GM19099 (cell line): ENCODE results near the gene IFNE.

ENCODE experiments used
- POLR2A ChIP-seq: IDR thresholded peaks from 3 replicates; pipeline ENCODE4 v1.6.1; 2011; ENCODE audit warnings: low read depth; ENCODE audit not compliant: insufficient read length; ENCODE audit errors: extremely low read depth

The IFNE gene

DNA sequence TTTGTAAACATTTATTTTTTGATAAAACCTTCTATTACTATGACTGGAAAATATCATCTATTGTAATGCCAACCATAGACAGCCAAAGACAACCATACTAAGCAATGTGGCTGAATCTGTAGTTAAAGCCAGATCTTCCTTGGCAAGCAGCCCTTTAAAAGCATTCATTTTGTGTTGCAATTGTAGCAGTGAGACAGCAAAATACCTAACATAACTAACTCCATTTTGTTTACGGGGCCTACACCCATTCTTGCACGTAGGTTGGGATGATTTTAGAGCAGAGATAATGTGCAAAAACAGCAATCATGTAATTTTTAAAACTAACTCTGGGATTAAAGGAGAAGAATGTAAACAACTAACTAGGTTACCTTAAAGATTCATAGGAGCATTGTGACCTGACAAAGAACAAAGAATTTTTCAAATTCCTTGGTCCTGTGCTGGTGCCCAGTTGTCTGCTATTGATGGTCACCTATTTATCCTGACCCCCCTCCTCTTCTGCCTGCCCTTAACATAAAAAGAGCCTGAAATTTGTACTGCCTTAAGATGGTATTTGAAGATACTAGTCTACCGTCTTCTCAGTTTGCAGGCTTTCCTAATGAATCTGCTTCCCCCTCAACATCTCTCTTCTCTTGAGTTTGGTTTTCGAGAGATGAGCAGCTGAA lies 31.2 kb downstream of the IFNE start:
- TF ChIP-seq POLR2A, result no peak

DNA sequence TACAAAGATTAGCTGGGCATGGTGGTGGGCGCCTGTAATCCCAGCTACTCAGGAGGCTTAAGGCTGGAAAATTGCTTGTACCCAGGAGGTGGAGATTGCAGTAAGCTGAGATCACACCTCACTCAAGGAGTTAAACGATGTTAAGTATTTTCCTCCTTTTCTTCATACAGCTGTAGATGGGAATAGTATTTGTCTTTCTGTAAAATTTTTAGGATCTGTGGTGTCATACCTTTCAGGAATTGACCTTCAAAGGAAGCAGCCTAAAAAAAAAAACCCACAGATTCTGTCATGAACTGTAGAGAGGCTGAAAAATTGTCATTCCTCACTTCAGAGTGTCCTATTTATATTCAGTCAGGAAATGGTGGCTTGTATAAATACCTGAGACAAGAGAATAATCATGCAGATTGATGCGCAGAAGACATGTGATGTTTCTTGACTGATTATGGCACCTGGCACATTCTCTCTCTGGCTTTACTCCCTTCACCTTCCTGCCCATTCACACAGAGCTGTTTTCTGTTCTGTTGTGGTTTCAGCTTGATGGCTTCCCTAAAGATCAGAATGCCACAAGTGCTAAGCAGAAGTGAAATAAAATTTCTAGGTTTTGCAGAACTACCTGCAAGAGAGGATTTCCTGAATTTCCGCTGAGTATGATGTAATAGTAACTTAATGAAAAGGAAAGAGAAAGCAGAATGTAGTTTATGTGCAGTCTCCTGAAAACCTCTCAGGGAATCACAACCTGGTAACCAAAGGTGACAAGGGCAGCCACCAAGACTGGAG lies 38.1 kb downstream of the IFNE start:
- TF ChIP-seq POLR2A, result no peak

DNA sequence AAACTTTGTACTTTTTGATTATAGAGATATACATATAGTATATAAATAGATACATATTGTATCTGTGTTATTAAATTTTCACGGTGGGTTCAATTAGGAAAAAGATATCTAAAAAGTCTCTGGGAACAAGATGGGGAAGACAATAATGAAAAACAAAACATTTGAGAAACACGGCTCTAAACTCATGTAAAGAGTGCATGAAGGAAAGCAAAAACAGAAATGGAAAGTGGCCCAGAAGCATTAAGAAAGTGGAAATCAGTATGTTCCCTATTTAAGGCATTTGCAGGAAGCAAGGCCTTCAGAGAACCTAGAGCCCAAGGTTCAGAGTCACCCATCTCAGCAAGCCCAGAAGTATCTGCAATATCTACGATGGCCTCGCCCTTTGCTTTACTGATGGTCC lies 42.0 kb downstream of the IFNE start, which contains the start of gene IFNA1:
IFNA1 (plus strand) TSS at position 301 of the 400 bp plus-strand sequence; CDS start at position 370, 69 bp downstream.
- TF ChIP-seq POLR2A, result no peak

DNA sequence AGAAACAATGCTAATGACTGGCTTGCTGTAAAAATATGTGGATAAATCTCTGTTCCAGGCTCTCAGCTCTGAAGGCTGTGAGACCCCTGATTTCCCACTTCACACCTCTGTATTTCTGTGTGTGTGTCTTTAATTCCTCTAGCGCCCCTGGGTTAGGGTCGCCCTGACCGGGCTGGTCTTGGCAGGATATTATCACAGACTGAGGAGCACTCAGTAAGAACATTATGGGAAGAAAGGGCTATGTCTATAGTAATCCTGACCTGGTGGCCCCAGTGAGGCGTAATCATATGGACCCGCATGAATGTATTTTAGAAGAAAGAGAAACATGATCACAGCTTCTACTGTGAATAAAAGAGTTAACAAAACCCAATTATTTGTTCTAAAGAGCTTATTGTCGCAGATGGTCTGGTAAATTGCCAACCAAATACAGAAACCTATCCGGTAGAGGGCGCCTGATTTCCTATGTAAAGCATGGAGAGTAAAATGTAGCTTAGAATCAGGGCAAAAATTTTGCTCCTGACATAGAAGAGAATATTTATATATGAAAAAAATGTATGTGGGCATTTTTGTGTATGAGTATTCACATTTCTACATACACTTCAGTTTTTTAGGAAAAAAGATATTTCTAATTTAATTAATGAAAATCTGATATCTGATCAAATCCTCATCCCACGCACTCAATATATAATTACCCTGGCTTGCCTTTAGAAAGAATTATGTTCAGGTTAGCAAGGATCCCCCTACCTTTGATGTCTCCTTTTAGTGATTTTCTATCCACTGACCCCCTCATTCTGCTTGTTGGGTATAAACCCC lies 47.7 kb downstream of the IFNE start:
- TF ChIP-seq POLR2A, result no peak

DNA sequence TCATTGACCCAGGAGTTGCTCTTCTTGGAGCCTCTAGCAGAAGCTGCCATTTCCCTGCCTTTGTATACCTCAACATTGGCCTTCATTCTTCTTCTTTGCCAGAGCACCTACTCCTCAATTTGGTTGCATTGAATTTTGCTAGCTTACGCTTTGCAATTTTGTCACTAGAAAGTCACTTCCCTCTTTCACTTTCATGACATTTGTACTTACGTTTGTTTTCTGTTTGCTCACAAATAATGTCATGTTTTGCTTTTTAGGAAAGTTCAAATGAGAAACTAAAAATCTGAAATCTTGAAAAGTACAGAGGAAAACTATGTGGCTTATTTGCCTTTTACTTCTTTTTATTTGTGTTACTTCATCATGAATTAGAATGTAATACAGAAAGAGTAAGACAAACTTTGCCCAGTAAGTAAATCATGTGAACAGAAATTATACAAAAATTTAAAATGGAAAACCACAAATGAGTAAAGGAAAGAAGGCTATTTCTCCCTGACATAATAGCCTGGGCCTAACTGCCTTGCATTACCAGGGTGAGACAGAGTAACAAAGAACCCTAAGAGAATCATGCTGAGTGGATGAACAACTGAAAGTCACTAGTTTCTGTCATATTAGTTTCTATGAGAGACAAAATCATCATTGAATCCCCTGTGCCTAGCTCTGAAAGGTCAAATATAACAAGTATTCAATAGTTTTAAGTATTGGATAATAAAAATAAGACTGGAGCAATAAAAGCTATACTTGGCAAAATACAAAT lies 49.3 kb downstream of the IFNE start:
- TF ChIP-seq POLR2A, result no peak
